GM12872 (cell line): ENCODE data around the gene RHOV.

Source experiments
- TF ChIP-seq, protein P1 (sequence below): IDR thresholded peaks from 3 replicates; pipeline ENCODE4 v1.5.1; 2011; ENCODE audit warnings: low read depth, mild to moderate bottlenecking, low read length, moderate library complexity; ENCODE audit not compliant: insufficient read depth

The RHOV gene, protein sequence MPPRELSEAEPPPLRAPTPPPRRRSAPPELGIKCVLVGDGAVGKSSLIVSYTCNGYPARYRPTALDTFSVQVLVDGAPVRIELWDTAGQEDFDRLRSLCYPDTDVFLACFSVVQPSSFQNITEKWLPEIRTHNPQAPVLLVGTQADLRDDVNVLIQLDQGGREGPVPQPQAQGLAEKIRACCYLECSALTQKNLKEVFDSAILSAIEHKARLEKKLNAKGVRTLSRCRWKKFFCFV

GRCh38 chr15:40873694-40874561 lies at the start of gene RHOV:
Gene RHOV (minus strand): TSS chr15:40874234. CDS start chr15:40874139, 95 bp downstream.
- TF ChIP-seq, protein P1, sequence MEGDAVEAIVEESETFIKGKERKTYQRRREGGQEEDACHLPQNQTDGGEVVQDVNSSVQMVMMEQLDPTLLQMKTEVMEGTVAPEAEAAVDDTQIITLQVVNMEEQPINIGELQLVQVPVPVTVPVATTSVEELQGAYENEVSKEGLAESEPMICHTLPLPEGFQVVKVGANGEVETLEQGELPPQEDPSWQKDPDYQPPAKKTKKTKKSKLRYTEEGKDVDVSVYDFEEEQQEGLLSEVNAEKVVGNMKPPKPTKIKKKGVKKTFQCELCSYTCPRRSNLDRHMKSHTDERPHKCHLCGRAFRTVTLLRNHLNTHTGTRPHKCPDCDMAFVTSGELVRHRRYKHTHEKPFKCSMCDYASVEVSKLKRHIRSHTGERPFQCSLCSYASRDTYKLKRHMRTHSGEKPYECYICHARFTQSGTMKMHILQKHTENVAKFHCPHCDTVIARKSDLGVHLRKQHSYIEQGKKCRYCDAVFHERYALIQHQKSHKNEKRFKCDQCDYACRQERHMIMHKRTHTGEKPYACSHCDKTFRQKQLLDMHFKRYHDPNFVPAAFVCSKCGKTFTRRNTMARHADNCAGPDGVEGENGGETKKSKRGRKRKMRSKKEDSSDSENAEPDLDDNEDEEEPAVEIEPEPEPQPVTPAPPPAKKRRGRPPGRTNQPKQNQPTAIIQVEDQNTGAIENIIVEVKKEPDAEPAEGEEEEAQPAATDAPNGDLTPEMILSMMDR = peak; percentile 46; the same call in 2 of the 3 replicates

DNA sequence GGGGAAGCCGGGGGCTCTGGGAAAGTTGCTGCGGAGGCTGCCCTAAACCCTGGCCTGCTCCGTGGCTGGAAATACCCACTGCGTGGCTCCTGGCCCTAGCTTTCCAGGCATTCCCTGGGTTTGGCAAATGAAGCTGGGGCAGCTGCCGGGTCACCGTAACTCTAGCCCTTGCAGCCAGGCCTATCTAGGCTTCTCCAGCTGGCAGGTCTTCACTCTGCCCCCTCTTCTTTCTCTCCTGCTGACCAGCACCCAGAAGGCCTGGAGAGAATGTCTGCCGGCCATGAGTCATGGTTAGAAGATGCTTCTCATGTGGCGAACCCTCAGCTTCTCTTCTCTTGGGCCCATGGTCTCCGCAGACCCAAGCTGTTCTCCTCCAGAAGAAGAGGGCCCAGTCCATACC lies 49.5 kb upstream of the RHOV start:
- TF ChIP-seq, protein P1 = no peak

- TF ChIP-seq, protein P1 = no peak
These were observed 48.6 kb upstream of the RHOV start for GRCh38 chr15:40922608-40923005.

DNA sequence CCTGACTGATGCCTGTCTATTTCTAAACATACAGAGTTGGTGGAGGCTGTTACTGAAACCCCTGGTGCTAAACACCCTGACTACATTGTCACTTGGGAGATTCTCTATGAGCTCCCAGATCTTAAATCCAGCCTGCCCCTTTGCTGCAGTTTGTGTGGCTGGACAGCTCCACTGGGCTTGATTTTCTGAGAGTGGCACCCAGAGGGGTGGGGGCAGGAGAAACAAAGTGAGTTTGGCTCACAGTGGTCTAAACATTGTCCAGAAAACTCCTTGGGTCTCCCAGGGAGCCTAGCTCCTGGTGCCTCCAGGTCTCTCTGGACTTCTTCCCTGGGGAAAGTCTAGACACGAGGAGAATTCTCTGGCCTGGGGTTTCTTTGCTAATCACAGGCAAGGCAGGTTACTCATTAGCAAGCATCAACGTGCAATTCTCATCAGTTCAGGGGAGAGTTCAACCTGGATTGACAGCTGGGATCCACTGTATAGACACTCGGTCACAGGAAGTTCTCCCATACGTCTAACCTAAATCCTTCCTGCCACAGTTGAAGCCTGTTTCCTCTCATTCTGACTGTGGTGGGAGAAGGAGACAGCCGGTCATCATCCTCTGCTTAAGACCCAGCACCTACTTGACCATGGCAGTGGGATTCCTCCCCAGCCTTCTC lies 48.0 kb upstream of the RHOV start:
- TF ChIP-seq, protein P1 = no peak

DNA sequence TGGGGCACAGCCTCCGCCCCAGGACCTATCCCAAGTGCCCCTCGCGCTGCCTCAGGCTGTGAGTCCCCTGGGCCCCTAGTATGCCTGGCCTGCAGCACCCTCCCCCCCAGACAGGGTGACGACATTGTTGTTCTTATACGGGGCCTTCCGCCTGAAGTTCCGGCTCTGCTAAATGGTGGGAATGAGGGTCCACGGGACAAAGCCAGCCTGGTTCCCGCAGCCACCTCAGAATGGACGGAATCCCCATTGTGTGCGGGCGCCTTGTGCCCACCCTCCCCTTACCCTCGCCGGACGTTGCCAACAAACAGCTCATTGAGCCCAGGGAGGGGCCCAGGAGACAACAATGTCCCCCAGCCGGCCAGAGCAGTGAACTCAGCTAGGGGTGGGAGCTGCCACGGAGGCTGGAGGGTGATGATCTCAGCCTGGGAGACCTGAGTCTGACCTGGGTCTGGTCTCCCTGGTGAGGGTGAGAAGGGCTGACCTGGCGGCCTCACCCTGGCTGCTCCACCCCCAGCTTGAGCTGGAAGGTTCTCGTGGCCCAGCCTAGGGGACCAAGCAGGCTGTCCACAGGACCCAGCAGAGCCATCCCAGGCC lies 44.9 kb upstream of the RHOV start:
- TF ChIP-seq, protein P1 = no peak

DNA sequence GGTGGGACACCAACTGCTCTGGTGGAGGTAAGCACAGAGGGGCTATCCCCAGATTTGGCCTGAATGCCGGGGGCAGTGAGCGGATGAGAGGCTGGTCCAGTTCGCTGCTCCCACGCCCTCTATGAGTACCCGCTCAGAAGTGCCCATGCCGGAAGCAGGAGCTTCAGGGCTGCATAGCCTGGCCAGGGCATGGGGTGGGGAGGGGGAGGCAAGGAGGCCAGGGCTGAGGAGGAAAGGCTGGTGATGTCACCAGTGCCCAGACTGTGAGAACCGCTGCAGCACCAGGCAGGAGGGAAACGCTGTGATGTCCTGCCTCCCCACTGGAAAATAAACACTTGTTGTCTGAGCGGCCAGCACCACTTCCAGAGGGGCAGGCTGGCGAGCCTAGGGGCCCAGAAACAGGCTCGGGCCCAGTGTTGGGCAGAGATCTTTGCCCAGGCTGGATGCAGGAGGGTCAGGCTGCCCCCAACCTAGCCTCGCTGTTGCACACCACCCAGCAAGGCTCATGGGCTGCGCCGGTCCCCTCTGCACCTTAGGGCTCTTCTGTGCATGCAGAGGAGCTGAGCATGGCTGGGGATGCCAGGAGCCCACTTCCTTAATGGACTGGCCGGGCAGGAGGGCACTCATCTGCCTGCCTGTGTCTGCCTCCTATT lies 44.2 kb upstream of the RHOV start:
- TF ChIP-seq, protein P1 = no peak
